ENCODE results near the gene LMO1. TPM values are rescaled to one million over a fixed set of nuclear protein-coding genes. Genes with fewer than 3 reads are reported as not detected.

LMO1 gene
- total RNA-seq, 1 donor from 2014 or later, result 0.43 TPM

DNA sequence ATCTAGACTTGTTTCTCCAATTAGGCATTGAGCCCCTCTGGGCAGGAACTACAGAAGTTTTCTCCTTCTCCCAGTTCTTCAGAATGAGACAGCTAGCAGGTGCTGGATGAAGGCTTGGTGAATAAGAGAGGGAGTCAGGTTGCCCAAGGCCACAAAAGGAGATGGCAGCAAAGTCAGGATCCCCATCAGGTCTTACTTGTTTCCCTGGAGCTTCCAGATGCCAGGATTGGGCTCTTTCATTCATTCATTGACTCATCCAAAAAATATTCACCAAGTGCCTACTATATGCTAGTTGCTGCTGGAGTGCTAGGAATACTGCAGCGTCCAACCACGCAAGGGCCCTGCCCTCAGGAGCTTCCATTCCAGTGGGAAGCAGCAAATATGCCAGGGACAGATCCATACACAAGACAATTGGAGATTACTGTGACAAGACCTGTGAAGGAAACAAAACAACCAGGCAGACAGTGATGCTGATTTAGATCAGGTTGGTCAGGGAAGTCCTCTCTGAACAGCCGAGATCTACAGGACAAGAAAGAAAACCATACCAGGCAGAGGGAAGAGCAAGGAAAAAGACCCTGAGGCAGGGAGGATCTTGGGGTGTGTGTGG lies 24.6 kb upstream of the LMO1 start:
- TF ChIP-seq, protein P1, sequence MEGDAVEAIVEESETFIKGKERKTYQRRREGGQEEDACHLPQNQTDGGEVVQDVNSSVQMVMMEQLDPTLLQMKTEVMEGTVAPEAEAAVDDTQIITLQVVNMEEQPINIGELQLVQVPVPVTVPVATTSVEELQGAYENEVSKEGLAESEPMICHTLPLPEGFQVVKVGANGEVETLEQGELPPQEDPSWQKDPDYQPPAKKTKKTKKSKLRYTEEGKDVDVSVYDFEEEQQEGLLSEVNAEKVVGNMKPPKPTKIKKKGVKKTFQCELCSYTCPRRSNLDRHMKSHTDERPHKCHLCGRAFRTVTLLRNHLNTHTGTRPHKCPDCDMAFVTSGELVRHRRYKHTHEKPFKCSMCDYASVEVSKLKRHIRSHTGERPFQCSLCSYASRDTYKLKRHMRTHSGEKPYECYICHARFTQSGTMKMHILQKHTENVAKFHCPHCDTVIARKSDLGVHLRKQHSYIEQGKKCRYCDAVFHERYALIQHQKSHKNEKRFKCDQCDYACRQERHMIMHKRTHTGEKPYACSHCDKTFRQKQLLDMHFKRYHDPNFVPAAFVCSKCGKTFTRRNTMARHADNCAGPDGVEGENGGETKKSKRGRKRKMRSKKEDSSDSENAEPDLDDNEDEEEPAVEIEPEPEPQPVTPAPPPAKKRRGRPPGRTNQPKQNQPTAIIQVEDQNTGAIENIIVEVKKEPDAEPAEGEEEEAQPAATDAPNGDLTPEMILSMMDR (IDR thresholded peaks at IDR 0.05; ENCODE audit: unreplicated experiment), result no peak
- no peak overlapping the region for H3K4me3 Mint-ChIP-seq (ENCODE audit: low read depth)
- H3K4me1 Mint-ChIP-seq (ENCODE audit: low read depth), result peaks cover 18% of the 10 kb centered on the region
- no peaks in the 10 kb centered on the region for H3K36me3 Mint-ChIP-seq (ENCODE audit: insufficient read depth)
- no peak for DNase-seq (ENCODE audit: low spot score, unreplicated experiment)
- H3K27ac Mint-ChIP-seq, result no peak overlapping the region
- no peaks in the 10 kb centered on the region for H3K9me3 Mint-ChIP-seq (ENCODE audit: low read depth)
- peaks cover 7% of the 10 kb centered on the region for H3K27me3 Mint-ChIP-seq

DNA sequence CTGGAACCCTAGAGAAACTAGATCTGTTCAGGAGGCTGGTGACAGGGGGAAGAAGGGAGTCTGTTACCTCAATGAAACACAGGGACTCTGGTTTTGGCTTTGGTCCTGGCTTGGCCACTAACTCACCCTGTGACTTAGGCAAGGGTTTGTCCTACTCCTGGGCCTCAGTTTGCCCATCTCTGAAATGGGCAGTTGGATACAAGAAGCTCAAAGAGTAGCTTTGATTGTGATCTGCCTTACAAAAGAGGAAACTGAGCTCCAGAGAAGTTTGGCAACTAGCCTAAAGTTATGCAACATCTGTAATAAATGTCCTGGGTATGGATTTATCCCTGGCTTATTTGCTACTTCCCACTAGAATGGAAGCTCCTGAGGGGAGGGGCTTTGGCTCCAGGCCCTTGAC lies 24.0 kb upstream of the LMO1 start:
- Mint-ChIP-seq H3K27me3 (peaks cover 7% of the 10 kb centered on the region), H3K27ac (no peak overlapping the region), H3K4me3 (ENCODE audit: low read depth) (no peak overlapping the region), H3K4me1 (ENCODE audit: low read depth) (peaks cover 18% of the 10 kb centered on the region), H3K9me3 (ENCODE audit: low read depth) (no peaks in the 10 kb centered on the region), H3K36me3 (ENCODE audit: insufficient read depth) (no peaks in the 10 kb centered on the region)
- DNase-seq (ENCODE audit: low spot score, unreplicated experiment), result no peak
- TF ChIP-seq, protein P1 (IDR thresholded peaks at IDR 0.05; ENCODE audit: unreplicated experiment), result no peak

DNA sequence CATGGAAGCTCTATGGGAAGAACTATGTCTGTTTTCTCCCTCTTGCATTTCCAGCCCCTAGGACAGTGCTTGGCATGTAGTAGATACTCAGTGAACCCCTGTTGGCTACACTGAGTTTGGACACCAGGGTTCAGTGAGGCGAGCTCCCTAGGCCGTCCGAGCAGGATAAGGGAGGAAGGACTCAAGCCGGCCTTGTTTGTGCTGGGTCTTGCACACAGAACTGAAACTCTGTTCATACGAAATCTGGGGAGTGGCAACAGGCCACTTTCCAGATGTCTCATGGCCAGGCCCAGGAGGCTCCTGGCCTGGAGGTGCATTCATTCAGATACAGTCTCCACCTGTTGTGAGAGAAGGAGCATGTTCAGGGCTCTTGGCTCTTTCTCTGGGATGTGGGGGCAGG lies 23.6 kb upstream of the LMO1 start:
- H3K27ac Mint-ChIP-seq, result no peak overlapping the region

DNA sequence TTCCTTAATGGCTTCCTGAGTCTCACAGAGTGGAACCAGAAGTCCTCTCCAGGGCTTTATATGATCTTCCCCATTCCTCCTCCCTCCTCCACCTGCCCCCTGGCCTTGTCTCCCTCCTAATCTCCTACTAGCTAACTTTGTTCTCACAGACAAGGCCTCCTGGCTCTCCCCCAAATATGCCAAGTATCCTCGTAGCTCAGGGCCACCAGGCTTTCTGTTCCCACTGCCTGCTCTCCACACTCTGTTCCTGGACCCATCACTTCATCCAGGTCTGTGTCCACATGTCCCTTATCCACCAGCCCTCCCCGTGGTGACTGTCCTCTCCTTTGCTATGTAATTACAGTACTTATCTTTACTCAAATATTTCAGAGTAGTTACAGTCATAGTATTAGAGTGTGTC lies 23.2 kb upstream of the LMO1 start:
- no peak for DNase-seq (ENCODE audit: low spot score, unreplicated experiment)
- H3K36me3 Mint-ChIP-seq (ENCODE audit: insufficient read depth), result no peaks in the 10 kb centered on the region
- no peak overlapping the region for H3K27ac Mint-ChIP-seq
- H3K4me3 Mint-ChIP-seq (ENCODE audit: low read depth), result no peak overlapping the region
- TF ChIP-seq, protein P1 (IDR thresholded peaks at IDR 0.05; ENCODE audit: unreplicated experiment), result no peak
- no peaks in the 10 kb centered on the region for H3K9me3 Mint-ChIP-seq (ENCODE audit: low read depth)
- H3K4me1 Mint-ChIP-seq (ENCODE audit: low read depth), result peaks cover 18% of the 10 kb centered on the region
- peaks cover 7% of the 10 kb centered on the region for H3K27me3 Mint-ChIP-seq

More for the DNA sequence above, 23.6 kb upstream of the LMO1 start:
- Mint-ChIP-seq H3K9me3 (ENCODE audit: low read depth) (no peaks in the 10 kb centered on the region), H3K4me1 (ENCODE audit: low read depth) (peaks cover 18% of the 10 kb centered on the region), H3K36me3 (ENCODE audit: insufficient read depth) (no peaks in the 10 kb centered on the region), H3K27me3 (peaks cover 7% of the 10 kb centered on the region), H3K4me3 (ENCODE audit: low read depth) (no peak overlapping the region)
- TF ChIP-seq, protein P1 (IDR thresholded peaks at IDR 0.05; ENCODE audit: unreplicated experiment), result no peak
- no peak for DNase-seq (ENCODE audit: low spot score, unreplicated experiment)

DNA sequence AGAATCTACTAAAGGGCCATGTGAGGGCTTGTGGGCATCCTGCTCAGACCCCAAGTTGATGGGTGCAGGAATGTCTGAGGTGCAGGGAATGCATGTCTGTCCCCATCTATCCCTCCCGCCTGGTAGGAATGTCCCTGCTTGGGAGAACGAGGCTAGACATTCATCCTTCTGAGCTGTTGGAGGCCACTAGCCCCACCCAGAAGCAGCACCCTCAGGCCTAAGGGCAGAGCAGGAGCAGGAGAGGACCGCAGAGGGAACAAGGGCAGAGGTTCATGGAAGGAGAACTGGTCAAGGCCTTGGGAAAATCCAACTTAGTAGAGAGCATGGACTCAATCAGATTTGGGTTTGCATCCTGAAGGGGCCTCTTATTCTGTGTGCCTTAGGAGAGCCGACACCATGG lies 22.1 kb upstream of the LMO1 start:
- Mint-ChIP-seq H3K27me3 (peaks cover 7% of the 10 kb centered on the region), H3K27ac (no peak overlapping the region)

More for the DNA sequence above, 22.1 kb upstream of the LMO1 start:
- TF ChIP-seq, protein P1 (IDR thresholded peaks at IDR 0.05; ENCODE audit: unreplicated experiment), result no peak
- no peaks in the 10 kb centered on the region for H3K9me3 Mint-ChIP-seq (ENCODE audit: low read depth)
- H3K4me1 Mint-ChIP-seq (ENCODE audit: low read depth), result peaks cover 16% of the 10 kb centered on the region
- no peaks in the 10 kb centered on the region for H3K36me3 Mint-ChIP-seq (ENCODE audit: insufficient read depth)
- no peak for DNase-seq (ENCODE audit: low spot score, unreplicated experiment)
- H3K4me3 Mint-ChIP-seq (ENCODE audit: low read depth), result no peak overlapping the region

Data from progenitor cell of endocrine pancreas (in vitro differentiated cells).